DOHH2 (cell line): ENCODE data around the gene FBXO11.

Experiments
- H3F3A ChIP-seq: fragments of 200-600 bp; sonication (generic), shearing (Covaris generic); 2 replicates; pipeline ENCODE4 v1.6.0; 2016; ENCODE audit warnings: antibody characterized with exemption, mild to moderate bottlenecking; ENCODE audit not compliant: control insufficient read depth, insufficient read depth
- H3K27ac ChIP-seq: fragments of 200-600 bp; sonication (generic); 2 replicates; pipeline ENCODE4 v1.5.1; 2014; ENCODE audit warnings: low read depth, mild to moderate bottlenecking, low read length, moderate library complexity
- H3K27me3 ChIP-seq: fragments of 200-600 bp; sonication (generic); 2 replicates; pipeline ENCODE4 v1.6.1; 2014; ENCODE audit warnings: mild to moderate bottlenecking, low read length, mixed read lengths; ENCODE audit not compliant: control insufficient read depth
- H3K36me3 ChIP-seq: fragments of 200-600 bp; sonication (generic); 2 replicates; pipeline ENCODE4 v1.6.1; 2014; ENCODE audit warnings: mild to moderate bottlenecking, low read length, moderate library complexity, mixed read lengths; ENCODE audit not compliant: control insufficient read depth
- H3K4me1 ChIP-seq: fragments of 200-600 bp; sonication (generic); 2 replicates; pipeline ENCODE4 v1.6.1; 2014; ENCODE audit warnings: mild to moderate bottlenecking, low read length, mixed read lengths; ENCODE audit not compliant: control insufficient read depth
- H3K4me2 ChIP-seq: fragments of 200-600 bp; sonication (generic); 2 replicates; pipeline ENCODE4 v1.6.0; 2014; ENCODE audit warnings: mild to moderate bottlenecking, low read length, moderate library complexity
- H3K4me3 ChIP-seq: fragments of 200-600 bp; sonication (generic); 2 replicates; pipeline ENCODE4 v1.5.1; 2014; ENCODE audit warnings: mild to moderate bottlenecking, low read length, mixed read lengths
- H3K79me2 ChIP-seq: fragments of 200-600 bp; sonication (generic); 2 replicates; pipeline ENCODE4 v1.6.1; 2014; ENCODE audit warnings: mild to moderate bottlenecking, low read length, mixed read lengths; ENCODE audit not compliant: control insufficient read depth
- H3K9me2 ChIP-seq: fragments of 200-600 bp; sonication (generic); replicated peaks from 2 replicates; pipeline ENCODE4 v1.6.1; 2014; ENCODE audit warnings: mild to moderate bottlenecking, low read length, mixed read lengths; ENCODE audit not compliant: control insufficient read depth
- H3K9me3 ChIP-seq: fragments of 200-600 bp; sonication (generic); 2 replicates; pipeline ENCODE4 v1.6.1; 2014; ENCODE audit warnings: antibody characterized with exemption, low read length, mixed read lengths; ENCODE audit not compliant: control insufficient read depth, insufficient read depth
- H4K20me1 ChIP-seq: fragments of 200-600 bp; sonication (generic); 2 replicates; pipeline ENCODE4 v1.6.0; 2014; ENCODE audit warnings: low read depth, mild to moderate bottlenecking, antibody characterized with exemption, low read length, moderate library complexity; ENCODE audit not compliant: control insufficient read depth, insufficient read depth
- CTCF ChIP-seq: fragments of 200-600 bp; sonication (generic); IDR thresholded peaks from one replicate; pipeline ENCODE4 v1.5.1; 2014; ENCODE audit warnings: antibody characterized with exemption, mild to moderate bottlenecking, low read depth, low read length; ENCODE audit not compliant: poor library complexity, severe bottlenecking
- EZH2phosphoT487 ChIP-seq: fragments of 200-600 bp; sonication (generic); IDR thresholded peaks from 2 replicates; pipeline ENCODE4 v1.6.1; 2017; ENCODE audit warnings: borderline replicate concordance, mild to moderate bottlenecking, antibody characterized with exemption, low read length, moderate library complexity, mixed read lengths

Gene FBXO11

GRCh38 chr2:47869859-47870595, 36.3 kb downstream of the FBXO11 start:
- no peaks in the 10 kb centered on the region for H3K9me3 ChIP-seq
- no peak overlapping the region for H3K4me2 ChIP-seq
- peaks cover 23% of the 10 kb centered on the region for H4K20me1 ChIP-seq
- no peak for TF ChIP-seq CTCF
- no peak for TF ChIP-seq EZH2phosphoT487
- peaks cover 33% of the 10 kb centered on the region for H3K36me3 ChIP-seq
- 0 out of 2 replicates have a peak, but pooled peaks cover 2% of the 10 kb centered on the region for H3F3A ChIP-seq
- H3K4me1 ChIP-seq, result peaks cover 57% of the 10 kb centered on the region
- H3K9me2 ChIP-seq, result no peaks in the 10 kb centered on the region
- H3K27ac ChIP-seq, result no peak overlapping the region
- H3K27me3 ChIP-seq, result no peaks in the 10 kb centered on the region
- H3K4me3 ChIP-seq, result no peak overlapping the region
- H3K79me2 ChIP-seq, result peaks cover 99% of the 10 kb centered on the region

GRCh38 chr2:47868611-47869352, 37.5 kb downstream of the FBXO11 start:
- Histone ChIP-seq H4K20me1 (peaks cover 24% of the 10 kb centered on the region), H3F3A (0 out of 2 replicates have a peak, but pooled peaks cover 3% of the 10 kb centered on the region), H3K36me3 (peaks cover 32% of the 10 kb centered on the region), H3K9me3 (no peaks in the 10 kb centered on the region), H3K79me2 (peaks cover 100% of the 10 kb centered on the region), H3K4me3 (no peak overlapping the region), H3K27ac (no peak overlapping the region), H3K4me1 (peaks cover 69% of the 10 kb centered on the region), H3K27me3 (no peaks in the 10 kb centered on the region), H3K4me2 (0 out of 2 replicates have a peak overlapping the region, but pooled peaks have one; percentile 6), H3K9me2 (no peaks in the 10 kb centered on the region)
- TF ChIP-seq EZH2phosphoT487 (no peak), CTCF (no peak)

- no peak for TF ChIP-seq EZH2phosphoT487
- TF ChIP-seq CTCF, result no peak
- Histone ChIP-seq H3K4me3 (no peak overlapping the region), H3K9me3 (no peaks in the 10 kb centered on the region), H3K4me2 (peak overlapping the region; percentile 25), H3K27me3 (no peaks in the 10 kb centered on the region), H3F3A (0 out of 2 replicates have a peak, but pooled peaks cover 6% of the 10 kb centered on the region), H3K79me2 (peaks cover 100% of the 10 kb centered on the region), H3K27ac (no peak overlapping the region), H3K4me1 (peaks cover 70% of the 10 kb centered on the region), H4K20me1 (peaks cover 23% of the 10 kb centered on the region), H3K9me2 (no peaks in the 10 kb centered on the region), H3K36me3 (peaks cover 21% of the 10 kb centered on the region)
Measured at GRCh38 chr2:47867205-47867604, 39.1 kb downstream of the FBXO11 start.
